ENCODE data around the gene KIF21A.

The KIF21A gene

GRCh38 chr12:39431797-39432196, 11.1 kb downstream of the KIF21A start:
- DNase-seq: no peak

DNA sequence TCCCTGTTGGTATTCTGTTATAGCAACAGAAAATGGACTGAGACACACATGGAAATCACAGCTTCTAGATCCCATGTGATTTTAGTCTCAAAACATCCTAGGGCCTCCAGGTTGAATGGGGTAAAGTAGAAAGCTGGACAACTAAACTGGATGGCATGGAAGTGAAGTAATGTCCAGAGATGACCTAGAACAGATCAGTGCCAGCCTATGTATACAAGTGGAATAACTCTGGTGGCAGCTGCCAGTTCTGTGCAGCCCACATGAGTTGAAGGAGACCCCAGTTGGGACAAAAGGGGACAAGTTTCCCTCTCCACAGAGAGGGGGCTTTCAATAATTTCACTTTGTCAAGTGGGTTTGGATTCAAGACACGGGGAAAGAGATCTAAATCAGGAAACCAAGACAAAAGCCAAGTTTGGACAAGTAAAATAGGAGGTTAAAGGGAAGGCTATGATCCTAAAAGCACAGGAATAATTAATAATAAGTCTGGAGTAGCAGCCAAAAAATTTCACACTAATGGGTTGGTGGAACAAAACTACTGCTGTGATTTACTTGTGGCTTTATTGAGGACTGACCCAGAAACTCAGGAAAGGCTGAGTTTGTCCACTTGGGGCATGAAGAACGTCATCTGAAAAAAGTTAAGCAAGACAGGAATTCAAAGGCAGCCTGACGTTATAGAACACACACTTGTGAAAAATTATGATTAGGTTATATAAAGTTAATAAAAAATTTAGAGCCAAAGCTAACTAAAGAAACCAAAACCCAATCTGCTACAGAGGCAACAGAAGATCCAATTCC, 11.7 kb downstream of the KIF21A start:
- no peak for DNase-seq

DNA sequence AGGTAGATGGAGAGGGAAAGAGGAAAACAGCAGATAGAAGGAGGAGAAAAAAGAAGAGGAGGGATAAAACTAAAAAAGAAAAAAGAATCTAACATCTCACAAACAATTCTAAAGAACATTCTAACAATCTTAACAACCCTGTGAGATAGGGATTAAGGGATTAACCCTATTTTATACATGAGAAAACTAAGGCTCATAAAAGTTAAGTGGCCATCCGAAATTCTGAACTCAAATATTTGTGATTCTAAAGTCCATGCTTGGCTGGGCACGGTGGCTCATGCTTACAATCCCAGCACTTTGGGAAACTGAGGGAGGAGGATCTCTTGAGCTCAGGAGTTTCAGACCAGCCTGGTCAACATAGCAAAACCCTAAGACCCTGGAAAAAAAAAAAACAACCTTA, 13.1 kb downstream of the KIF21A start:
- DNase-seq: no peak

DNA sequence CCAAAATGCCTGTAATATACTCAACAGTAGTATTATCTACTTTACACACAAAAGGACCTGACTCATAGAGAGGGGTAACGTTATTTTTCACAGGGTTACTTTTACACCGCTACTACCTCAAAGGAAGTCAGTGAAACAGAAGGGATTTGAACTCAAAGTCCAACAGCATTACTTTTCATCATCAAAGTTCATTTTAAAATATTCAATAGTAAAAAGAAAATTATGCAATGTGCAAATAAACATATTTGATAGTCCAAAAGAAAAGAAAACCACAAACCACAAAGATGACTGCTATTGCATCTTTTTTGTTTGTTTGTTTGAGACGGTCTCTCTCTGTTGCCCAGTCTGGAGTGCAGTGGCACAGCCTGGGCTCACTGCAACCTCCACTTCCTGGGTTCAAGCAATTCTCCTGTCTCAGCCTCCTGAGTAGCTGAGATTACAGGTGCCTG, 15.5 kb downstream of the KIF21A start:
- no peak for DNase-seq

DNA sequence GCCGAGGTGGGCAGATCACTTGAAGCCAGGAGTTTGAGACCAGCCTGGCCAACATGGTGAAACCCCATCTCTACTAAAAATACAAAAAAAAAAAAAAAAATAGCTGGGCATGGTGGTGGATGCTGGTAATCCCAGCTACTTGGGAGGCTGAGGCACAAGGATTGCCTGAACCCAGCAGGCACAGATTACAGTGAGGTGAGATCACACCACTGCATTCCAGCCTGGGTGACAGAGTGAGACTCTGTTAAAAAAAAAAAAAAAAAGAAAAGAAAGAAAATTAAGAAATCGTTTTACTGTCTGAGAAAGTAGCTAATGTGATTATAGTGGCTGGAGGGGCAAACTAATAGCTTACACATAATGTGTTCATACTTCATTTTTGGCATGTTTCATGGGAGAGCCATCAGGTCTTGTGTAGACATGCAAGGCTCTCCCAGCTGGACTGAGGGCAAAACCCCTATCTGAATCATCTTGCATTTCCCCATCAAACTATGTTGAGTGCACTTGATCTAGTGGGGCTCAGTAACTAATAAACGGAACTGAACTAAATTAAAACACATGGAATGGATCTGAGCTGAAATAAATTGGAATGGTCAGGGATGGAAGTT, 16.2 kb downstream of the KIF21A start:
- no peak for DNase-seq

DNA sequence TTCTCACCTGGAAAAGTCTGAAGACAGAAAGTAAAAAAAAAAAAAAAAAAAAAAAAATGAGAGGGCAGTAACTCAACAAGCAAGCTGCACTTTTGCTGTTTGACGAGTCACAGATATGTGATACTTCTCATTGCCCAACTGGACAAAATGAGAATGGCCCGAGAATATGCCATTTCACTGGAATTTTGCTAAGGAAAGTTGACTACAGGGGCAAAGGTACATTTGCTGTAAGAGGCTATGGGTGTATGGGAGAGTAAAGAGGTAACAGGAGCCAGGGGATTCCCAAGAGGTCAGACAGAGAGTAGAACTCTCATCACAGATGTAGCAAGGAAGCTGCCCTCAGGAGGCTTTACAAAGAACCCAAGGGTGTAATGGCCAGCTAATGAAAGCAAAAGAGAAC, 22.9 kb downstream of the KIF21A start:
- no peak for DNase-seq

- DNase-seq: no peak
These were observed 23.4 kb downstream of the KIF21A start for GRCh38 chr12:39419471-39419870.

- DNase-seq: no peak
These were observed 25.0 kb downstream of the KIF21A start for GRCh38 chr12:39417916-39418315.

GRCh38 chr12:39413836-39414771, 28.8 kb downstream of the KIF21A start:
- DNase-seq: no peak

DNA sequence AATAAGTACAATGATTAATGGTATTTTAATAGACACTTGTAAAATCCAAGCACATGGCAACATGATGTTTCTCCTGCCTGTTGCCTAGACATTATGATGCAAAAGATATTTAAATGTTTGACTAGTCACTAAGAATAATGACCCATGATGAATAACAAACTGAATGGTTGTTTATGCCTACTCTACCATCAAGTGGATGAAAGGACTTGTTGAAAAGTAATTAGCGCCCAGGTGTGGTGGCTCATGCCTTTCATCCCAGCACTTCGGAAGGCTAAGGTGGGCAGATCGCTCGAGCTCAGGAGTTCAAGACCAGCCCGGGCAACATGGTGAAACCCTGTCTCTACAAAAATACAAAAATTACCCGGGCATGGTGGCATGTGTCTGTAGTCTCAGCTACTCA, 30.7 kb downstream of the KIF21A start:
- no peak for DNase-seq

- DNase-seq: no peak
These were observed 36.7 kb downstream of the KIF21A start for GRCh38 chr12:39406262-39406661.

DNA sequence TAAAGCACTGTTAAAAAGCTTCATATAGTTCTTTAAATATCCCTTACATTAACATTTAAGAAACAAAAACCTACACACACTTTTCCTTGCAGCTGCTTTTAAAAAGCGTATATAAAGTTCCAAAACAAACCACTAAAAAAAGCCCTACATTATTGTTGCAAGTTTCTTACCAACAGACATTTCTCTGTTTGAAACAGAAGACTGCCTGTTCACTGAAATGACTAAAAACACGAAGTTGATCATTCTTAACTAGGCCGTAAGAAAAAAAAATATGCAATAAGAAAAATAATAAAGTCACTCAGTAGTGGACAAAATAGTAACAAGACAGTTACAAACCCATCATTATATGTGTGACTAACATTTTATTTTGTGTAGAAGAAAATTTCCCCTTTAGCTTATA, 37.3 kb downstream of the KIF21A start:
- DNase-seq: no peak

DNA sequence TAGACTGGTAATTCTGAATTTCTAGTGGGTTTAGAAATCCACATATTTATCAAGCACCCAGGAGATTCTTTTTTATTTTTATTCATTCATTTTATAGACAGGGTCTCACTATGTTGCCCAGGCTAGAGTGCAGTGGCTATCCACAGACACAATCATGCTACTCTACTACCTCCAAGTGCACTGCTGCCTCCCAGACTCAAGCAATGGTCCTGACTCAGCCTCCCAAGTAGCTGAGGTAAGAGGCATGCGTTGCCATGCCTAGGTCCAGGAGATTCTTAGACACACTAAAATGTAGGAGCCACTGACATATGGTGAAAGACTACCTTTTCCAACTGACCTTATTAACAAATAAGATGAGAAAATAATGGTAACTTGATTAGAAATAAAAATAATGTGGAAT, 38.9 kb downstream of the KIF21A start:
- DNase-seq: no peak

DNA sequence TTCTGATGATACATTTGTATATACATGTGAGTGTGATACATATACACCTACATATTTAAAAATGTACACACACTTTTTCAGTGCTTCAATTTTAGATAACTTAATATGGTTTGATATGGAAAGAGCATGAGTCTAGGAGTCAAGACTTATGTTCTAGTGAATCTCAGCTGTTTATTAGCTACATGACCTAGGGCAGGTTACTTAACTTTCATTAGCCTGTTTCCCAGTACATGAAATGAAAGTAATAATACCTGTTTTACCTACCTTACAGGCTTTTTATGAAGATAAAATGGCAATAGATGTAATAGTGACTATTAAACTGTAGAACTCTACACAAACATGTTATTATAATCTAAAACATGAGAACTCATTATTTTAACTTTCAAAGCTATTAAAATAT, 39.5 kb downstream of the KIF21A start:
- DNase-seq: no peak

GRCh38 chr12:39402922-39403321, 40.0 kb downstream of the KIF21A start:
- no peak for DNase-seq

DNA sequence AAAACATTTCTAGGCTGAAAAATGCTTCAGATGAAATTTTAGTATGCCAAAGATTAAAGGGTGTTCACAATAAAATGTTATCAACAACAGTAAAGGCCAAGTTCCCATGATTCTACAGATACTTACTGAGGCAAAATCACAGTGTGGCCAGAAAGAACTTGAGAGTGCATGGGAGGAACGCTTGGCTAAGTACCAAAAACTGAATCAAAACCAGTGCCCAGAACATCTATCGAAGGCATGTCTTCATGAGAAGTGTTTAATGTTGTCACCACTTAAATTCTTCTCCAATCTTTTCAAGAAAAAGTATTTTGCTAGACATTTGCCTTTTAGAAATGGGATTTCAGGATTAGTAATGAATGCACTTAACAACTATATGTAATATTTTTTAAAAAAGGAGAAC, 41.5 kb downstream of the KIF21A start:
- no peak for DNase-seq

DNA sequence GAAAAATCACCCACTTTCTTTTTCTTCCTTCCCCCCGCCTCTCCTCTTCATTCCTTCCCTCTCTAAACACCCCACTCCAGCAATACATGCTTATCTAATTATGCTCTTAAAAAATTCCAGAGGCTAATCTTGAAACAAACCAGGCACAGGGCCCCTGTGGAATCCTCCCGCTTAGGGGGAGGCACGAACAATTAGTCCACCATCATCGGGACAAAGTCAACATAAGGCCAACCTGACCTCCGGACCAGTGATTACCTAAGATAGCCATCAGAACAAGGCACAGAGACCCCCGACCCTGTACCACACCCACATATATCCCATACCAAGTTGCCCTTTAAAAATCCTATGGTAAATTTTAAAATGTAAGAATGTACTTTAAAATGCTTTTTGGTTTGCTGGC, 47.1 kb downstream of the KIF21A start:
- no peak for DNase-seq

DNA sequence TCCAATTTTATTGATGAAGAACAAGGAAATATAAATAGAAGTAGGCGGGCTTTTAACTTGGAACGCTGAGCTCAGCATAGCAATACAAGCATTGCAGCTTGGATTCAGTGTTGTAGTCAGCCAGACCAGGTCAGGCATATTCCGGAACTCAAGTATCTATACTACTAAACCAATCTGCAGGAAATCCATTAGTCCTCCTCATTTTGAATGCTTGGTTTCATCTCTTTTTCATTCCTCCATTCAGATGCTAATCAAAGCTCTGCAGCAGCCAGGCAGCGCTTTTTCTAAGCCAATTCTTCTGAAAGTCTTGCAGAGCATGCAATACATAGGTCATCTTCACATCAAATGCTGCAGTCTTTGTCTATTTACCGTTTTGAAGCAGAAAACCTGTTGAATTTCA, 49.0 kb downstream of the KIF21A start:
- DNase-seq: peak in 2 of 56 donors; percentile 3 to 18

DNA sequence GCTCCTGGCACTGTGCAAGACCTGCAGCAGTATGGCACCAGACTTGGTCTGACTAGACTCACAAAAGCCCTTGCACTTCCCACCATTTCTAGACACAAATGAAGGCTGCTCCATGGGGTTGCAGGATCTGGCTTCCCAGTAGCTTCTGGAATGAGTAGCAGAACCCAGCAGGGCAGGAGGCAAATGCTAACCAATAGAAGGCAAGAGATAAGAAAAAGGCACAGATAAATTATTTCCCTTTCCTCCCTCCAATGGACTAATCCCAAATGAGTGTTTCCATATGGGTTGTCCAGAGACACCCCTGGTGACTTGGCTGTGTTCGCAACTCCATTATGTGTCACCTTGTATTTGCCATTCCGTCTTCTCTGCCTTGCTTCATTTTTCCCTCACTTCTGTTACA, 49.7 kb downstream of the KIF21A start:
- no peak for DNase-seq

- no peak for DNase-seq
These were observed 50.6 kb downstream of the KIF21A start for GRCh38 chr12:39392154-39392925.

DNA sequence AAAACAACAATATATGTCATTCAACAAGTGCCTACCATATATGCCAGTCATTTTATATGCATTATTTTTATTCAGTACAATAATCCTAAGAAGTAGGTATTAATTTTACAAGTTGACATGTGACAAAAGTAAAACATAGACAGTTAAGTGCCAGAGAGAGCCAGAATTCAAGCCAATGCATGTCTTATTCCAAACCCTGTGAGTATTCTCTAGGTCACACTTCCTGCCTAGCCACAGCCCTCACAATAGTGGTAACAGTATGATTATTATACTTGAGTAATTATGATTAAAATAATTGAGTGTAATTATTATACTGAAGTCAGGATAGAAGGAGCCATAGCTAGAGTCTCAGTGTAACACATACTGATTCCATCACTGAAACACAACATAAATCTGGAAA, 52.2 kb downstream of the KIF21A start:
- no peak for DNase-seq

Measured in amygdala (tissue), 56 donors.